Astrocyte (in vitro differentiated cells and primary cell): Measurements from ENCODE around the gene SH3BP1. TPM values are rescaled to one million over a fixed set of nuclear protein-coding genes. Genes with fewer than 3 reads are reported as not detected.

Experiments used
- DNase-seq: peaks from one replicate; pipeline ENCODE4 v3.0.0-alpha.2; 2010; ENCODE audit warnings: low read depth
- FAIRE-seq: peaks from 2 replicates; lab custom pipeline; 2011; peaks lifted over from hg19 to GRCh38; lab: Jason Lieb, UNC
- H2AFZ ChIP-seq: 2 replicates; pipeline ENCODE4 v1.6.0; 2012; ENCODE audit warnings: low read depth, low read length, inconsistent platforms
- H3K27ac ChIP-seq: 2 replicates; pipeline ENCODE4 v1.5.1; 2011; ENCODE audit warnings: low read depth, low read length, inconsistent platforms
- H3K27me3 ChIP-seq: 2 replicates; pipeline ENCODE4 v1.6.0; 2011; ENCODE audit warnings: low read length, inconsistent platforms; ENCODE audit not compliant: insufficient read depth
- H3K36me3 ChIP-seq: 2 replicates; pipeline ENCODE4 v1.5.1; 2011; ENCODE audit warnings: low read length, inconsistent platforms; ENCODE audit not compliant: insufficient read depth
- H3K4me1 ChIP-seq: 2 replicates; pipeline ENCODE4 v1.5.1; 2011; ENCODE audit warnings: low read length, inconsistent platforms; ENCODE audit not compliant: insufficient read depth
- H3K4me2 ChIP-seq: 2 replicates; pipeline ENCODE4 v1.6.0; 2012; ENCODE audit warnings: low read length, inconsistent platforms
- H3K4me3 ChIP-seq: 2 replicates; pipeline ENCODE4 v1.5.1; 2011; ENCODE audit warnings: low read depth, mild to moderate bottlenecking, low read length, inconsistent platforms; ENCODE audit not compliant: insufficient read depth
- H3K79me2 ChIP-seq: 2 replicates; pipeline ENCODE4 v1.6.0; 2012; ENCODE audit warnings: mild to moderate bottlenecking, low read length, inconsistent platforms; ENCODE audit not compliant: insufficient read depth
- H3K9ac ChIP-seq: 2 replicates; pipeline ENCODE4 v1.6.0; 2012; ENCODE audit warnings: mild to moderate bottlenecking, low read length, inconsistent platforms
- H3K9me3 ChIP-seq: 2 replicates; pipeline ENCODE4 v1.5.1; 2012; ENCODE audit warnings: low read depth, mild to moderate bottlenecking, low read length, inconsistent platforms; ENCODE audit not compliant: insufficient read depth
- H4K20me1 ChIP-seq: 2 replicates; pipeline ENCODE4 v1.6.0; 2012; ENCODE audit warnings: low read length, inconsistent platforms; ENCODE audit not compliant: insufficient read depth
- H3K27ac Mint-ChIP-seq: one replicate; pipeline ENCODE4 v1.8.0; 2021; ENCODE audit warnings: mild to moderate bottlenecking, mixed read lengths; ENCODE audit not compliant: unreplicated experiment
- H3K27me3 Mint-ChIP-seq: one replicate; pipeline ENCODE4 v1.8.0; 2021; ENCODE audit warnings: low read depth, mixed read lengths; ENCODE audit not compliant: unreplicated experiment
- H3K36me3 Mint-ChIP-seq: one replicate; pipeline ENCODE4 v1.8.0; 2021; ENCODE audit warnings: low read depth, mixed read lengths; ENCODE audit not compliant: unreplicated experiment
- H3K4me1 Mint-ChIP-seq: one replicate; pipeline ENCODE4 v1.8.0; 2021; ENCODE audit warnings: low read depth, mixed read lengths; ENCODE audit not compliant: unreplicated experiment
- H3K4me3 Mint-ChIP-seq: one replicate; pipeline ENCODE4 v1.8.0; 2021; ENCODE audit warnings: mild to moderate bottlenecking, moderate library complexity, mixed read lengths; ENCODE audit not compliant: unreplicated experiment
- H3K9me3 Mint-ChIP-seq: one replicate; pipeline ENCODE4 v1.8.0; 2021; ENCODE audit warnings: mild to moderate bottlenecking, mixed read lengths; ENCODE audit not compliant: unreplicated experiment
- EZH2 ChIP-seq: IDR thresholded peaks from 2 replicates; pipeline ENCODE4 v1.6.1; 2012; ENCODE audit warnings: mild to moderate bottlenecking, low read length, inconsistent platforms; ENCODE audit not compliant: insufficient read depth
- total RNA-seq: library from RNA; stranded (reverse); gene quantifications from 2 replicates; pipeline ENCODE4 v1.2.1, GENCODE V29; 2021
- TF ChIP-seq, protein P1 (sequence below): IDR thresholded peaks from 2 replicates; pipeline ENCODE4 v1.5.1; 2011; ENCODE audit warnings: low read depth, mild to moderate bottlenecking, inconsistent platforms, low read length, moderate library complexity; ENCODE audit not compliant: insufficient read depth

The SH3BP1 gene
- total RNA-seq, 1 donor from 2014 or later, result 26.5 TPM

DNA sequence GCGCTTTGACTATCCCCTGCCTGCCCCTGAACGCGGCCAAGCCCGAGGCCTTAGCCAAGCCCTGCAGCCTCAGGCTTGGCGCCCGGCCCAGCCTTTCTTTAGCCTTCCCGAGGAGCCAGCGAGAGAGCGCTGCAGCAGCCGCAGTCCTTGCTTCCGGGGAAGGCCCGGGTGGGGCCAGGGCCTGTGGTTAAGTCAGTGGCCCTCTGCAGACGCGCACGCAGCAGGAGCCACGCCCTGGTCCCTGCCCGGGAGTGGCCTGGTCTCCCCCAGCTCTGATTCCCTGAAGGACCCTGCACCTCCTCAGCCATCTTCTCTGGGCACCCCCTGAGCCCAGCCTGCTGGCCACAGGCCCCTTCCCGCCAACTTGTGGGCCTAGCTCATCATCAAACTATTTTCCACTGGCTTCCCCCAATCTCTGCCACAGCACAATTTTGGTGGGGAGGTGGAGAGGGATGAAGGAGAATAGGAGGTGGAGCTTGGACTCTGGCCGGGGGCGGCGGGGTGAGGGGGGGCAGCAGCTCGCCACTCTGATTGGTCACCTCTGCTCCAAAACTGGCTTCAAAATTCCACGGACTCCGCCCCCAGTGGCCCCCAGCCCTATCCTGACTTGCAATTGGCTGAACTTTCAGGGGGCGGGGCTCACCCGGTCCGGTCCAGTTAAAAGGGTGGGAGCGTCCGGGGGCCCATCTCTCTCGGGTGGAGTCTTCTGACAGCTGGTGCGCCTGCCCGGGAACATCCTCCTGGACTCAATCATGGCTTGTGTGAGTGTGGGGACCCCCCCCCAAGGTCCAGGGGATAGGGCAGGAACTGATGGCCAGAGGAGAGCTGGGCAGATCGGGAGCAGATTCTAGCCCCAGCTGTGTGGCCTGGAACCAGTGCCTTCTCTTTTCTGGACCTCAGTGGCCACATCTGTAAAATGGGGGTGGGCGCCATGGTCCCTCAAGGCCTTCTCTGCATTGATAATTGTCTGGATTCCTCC lies 35.8 kb downstream of the SH3BP1 start, which contains the start of gene LGALS1:
Gene LGALS1, plus strand, starts transcription at position 686 of the 979 bp plus-strand sequence. Its CDS starts 67 bp downstream, at position 753.
- peak within 1 kb of the TSS; percentile 79 for H3K27ac Mint-ChIP-seq
- H3K27me3 Mint-ChIP-seq, result no peaks in the 10 kb centered on the region
- Histone ChIP-seq H3K27ac (peak within 1 kb of the TSS; percentile 79), H3K4me1 (peaks cover 19% of the 10 kb centered on the region), H3K4me3 (peak within 1 kb of the TSS; percentile 97), H2AFZ (peak within 1 kb of the TSS; percentile 30), H3K79me2 (peaks cover 28% of the 10 kb centered on the region), H3K27me3 (no peaks in the 10 kb centered on the region), H4K20me1 (peaks cover 42% of the 10 kb centered on the region), H3K9me3 (no peaks in the 10 kb centered on the region), H3K4me2 (peak within 1 kb of the TSS; percentile 93), H3K9ac (peak within 1 kb of the TSS; percentile 90), H3K36me3 (peaks cover 17% of the 10 kb centered on the region)
- FAIRE-seq (no peak), DNase-seq (peak; percentile 96)
- H3K4me1 Mint-ChIP-seq, result peaks cover 10% of the 10 kb centered on the region
- H3K4me3 Mint-ChIP-seq, result peak within 1 kb of the TSS; percentile 85
- no peak for TF ChIP-seq EZH2
- TF ChIP-seq, protein P1, sequence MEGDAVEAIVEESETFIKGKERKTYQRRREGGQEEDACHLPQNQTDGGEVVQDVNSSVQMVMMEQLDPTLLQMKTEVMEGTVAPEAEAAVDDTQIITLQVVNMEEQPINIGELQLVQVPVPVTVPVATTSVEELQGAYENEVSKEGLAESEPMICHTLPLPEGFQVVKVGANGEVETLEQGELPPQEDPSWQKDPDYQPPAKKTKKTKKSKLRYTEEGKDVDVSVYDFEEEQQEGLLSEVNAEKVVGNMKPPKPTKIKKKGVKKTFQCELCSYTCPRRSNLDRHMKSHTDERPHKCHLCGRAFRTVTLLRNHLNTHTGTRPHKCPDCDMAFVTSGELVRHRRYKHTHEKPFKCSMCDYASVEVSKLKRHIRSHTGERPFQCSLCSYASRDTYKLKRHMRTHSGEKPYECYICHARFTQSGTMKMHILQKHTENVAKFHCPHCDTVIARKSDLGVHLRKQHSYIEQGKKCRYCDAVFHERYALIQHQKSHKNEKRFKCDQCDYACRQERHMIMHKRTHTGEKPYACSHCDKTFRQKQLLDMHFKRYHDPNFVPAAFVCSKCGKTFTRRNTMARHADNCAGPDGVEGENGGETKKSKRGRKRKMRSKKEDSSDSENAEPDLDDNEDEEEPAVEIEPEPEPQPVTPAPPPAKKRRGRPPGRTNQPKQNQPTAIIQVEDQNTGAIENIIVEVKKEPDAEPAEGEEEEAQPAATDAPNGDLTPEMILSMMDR, result no peak
- H3K9me3 Mint-ChIP-seq, result no peaks in the 10 kb centered on the region
- H3K36me3 Mint-ChIP-seq, result no peaks in the 10 kb centered on the region

DNA sequence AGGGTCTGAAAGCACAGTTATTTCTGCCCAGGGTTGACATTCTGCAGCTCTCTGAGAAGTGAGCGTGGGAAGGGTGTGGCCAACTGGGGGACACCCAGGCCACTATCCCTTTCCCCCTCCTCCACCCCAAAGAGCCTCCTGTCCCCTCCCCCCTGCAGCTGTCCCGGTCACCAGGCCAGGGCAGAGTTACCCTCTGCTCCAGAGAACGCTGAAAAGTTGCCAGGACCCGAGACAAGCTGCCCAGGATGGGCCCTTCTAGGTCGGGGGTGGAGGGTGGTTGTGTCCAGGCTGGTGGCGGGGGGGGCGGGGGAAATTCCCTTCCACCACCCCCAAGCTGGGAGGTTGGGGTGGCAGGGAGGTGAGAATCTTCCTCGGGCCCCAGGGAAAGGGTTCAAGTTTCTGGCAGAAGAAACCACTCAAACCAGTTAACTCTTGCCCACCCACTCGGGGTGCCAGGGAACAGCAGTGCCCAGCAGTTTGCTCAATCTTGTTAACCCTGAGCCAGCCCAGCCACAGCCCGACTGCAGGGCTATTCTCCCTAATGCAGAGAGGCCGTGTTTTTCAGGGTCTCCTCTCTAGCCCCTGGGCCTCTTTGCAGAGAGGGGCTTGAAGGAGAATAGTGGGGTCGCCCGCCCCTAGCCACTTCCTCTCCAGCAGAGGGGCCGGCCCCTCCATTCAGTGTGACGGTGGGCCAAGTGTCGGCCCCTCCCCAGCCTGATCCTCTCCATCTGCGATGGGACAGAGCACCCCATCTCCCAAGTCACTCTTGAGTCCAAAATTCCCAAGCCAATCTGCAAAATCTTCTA lies 36.7 kb downstream of the SH3BP1 start:
- no peaks in the 10 kb centered on the region for H3K9me3 Mint-ChIP-seq
- Histone ChIP-seq H3K4me1 (peaks cover 23% of the 10 kb centered on the region), H3K9ac (peak overlapping the region; percentile 90), H3K9me3 (no peaks in the 10 kb centered on the region), H4K20me1 (peaks cover 51% of the 10 kb centered on the region), H3K4me3 (peak overlapping the region; percentile 97), H3K36me3 (peaks cover 17% of the 10 kb centered on the region), H3K79me2 (peaks cover 28% of the 10 kb centered on the region), H3K27me3 (no peaks in the 10 kb centered on the region), H2AFZ (no peak overlapping the region), H3K4me2 (peak overlapping the region; percentile 93), H3K27ac (peak overlapping the region; percentile 79)
- H3K4me1 Mint-ChIP-seq, result peaks cover 12% of the 10 kb centered on the region
- no peak for DNase-seq
- no peaks in the 10 kb centered on the region for H3K27me3 Mint-ChIP-seq
- peak overlapping the region; percentile 85 for H3K4me3 Mint-ChIP-seq
- H3K27ac Mint-ChIP-seq, result peak overlapping the region; percentile 79
- TF ChIP-seq, protein P1, result no peak
- no peak for TF ChIP-seq EZH2
- H3K36me3 Mint-ChIP-seq, result peaks cover 2% of the 10 kb centered on the region
- no peak for FAIRE-seq
